Endothelial cell (in vitro differentiated cells): Measurements from ENCODE around the gene C2orf81. TPM values are rescaled to one million over a fixed set of nuclear protein-coding genes. Genes with fewer than 3 reads are reported as not detected.
A peak's percentile ranks its signal among the peaks of the same experiment; 100 is the strongest.

Experiments
- DNase-seq: peaks from one replicate; pipeline ENCODE4 v3.0.0; 2021; ENCODE audit warnings: low spot score
- H3K27ac Mint-ChIP-seq: one replicate; pipeline ENCODE4 v1.8.0; 2021; ENCODE audit warnings: mixed read lengths, inconsistent platforms; ENCODE audit not compliant: unreplicated experiment
- H3K27me3 Mint-ChIP-seq: one replicate; pipeline ENCODE4 v1.8.0; 2021; ENCODE audit warnings: mild to moderate bottlenecking, moderate library complexity, mixed read lengths, inconsistent platforms; ENCODE audit not compliant: unreplicated experiment
- H3K36me3 Mint-ChIP-seq: one replicate; pipeline ENCODE4 v1.8.0; 2021; ENCODE audit warnings: mild to moderate bottlenecking, low read depth, mixed read lengths, inconsistent platforms; ENCODE audit not compliant: unreplicated experiment
- H3K4me1 Mint-ChIP-seq: one replicate; pipeline ENCODE4 v1.8.0; 2021; ENCODE audit warnings: mild to moderate bottlenecking, mixed read lengths, inconsistent platforms; ENCODE audit not compliant: unreplicated experiment
- H3K4me3 Mint-ChIP-seq: one replicate; pipeline ENCODE4 v1.8.0; 2021; ENCODE audit warnings: mild to moderate bottlenecking, mixed read lengths, inconsistent platforms; ENCODE audit not compliant: unreplicated experiment
- H3K9me3 Mint-ChIP-seq: one replicate; pipeline ENCODE4 v1.8.0; 2021; ENCODE audit warnings: mixed read lengths, inconsistent platforms; ENCODE audit not compliant: unreplicated experiment
- CTCF ChIP-seq: fragments of 200-600 bp; sonication (generic); IDR thresholded peaks from one replicate; pipeline ENCODE4 v1.5.0; 2021; ENCODE audit warnings: antibody characterized with exemption; ENCODE audit not compliant: unreplicated experiment
- total RNA-seq: library from RNA; stranded (reverse); fragmentation: NEBNext Ultra II Directional; extraction: Animal tissue kit (Norgen Biotek cat#: 25700); gene quantifications from one replicate; pipeline ENCODE4 v1.2.1, GENCODE V29; 2021; ENCODE audit not compliant: unreplicated experiment

The C2orf81 gene
- total RNA-seq, 1 donor from 2014 or later = 5.0 TPM

GRCh38 chr2:74415762-74416395, 5.5 kb downstream of the C2orf81 start:
- H3K27ac Mint-ChIP-seq = peak overlapping the region; percentile 27
- peaks cover 3% of the 10 kb centered on the region for H3K36me3 Mint-ChIP-seq
- H3K9me3 Mint-ChIP-seq = no peaks in the 10 kb centered on the region
- H3K4me1 Mint-ChIP-seq = peaks cover 17% of the 10 kb centered on the region
- no peak for TF ChIP-seq CTCF
- no peak overlapping the region for H3K4me3 Mint-ChIP-seq
- DNase-seq = no peak
- peaks cover 3% of the 10 kb centered on the region for H3K27me3 Mint-ChIP-seq

- peaks cover 3% of the 10 kb centered on the region for H3K27me3 Mint-ChIP-seq
- H3K4me3 Mint-ChIP-seq = no peak overlapping the region
- H3K4me1 Mint-ChIP-seq = peaks cover 17% of the 10 kb centered on the region
- DNase-seq = peak; percentile 53
- H3K36me3 Mint-ChIP-seq = peaks cover 3% of the 10 kb centered on the region
- H3K9me3 Mint-ChIP-seq = no peaks in the 10 kb centered on the region
- no peak overlapping the region for H3K27ac Mint-ChIP-seq
- no peak for TF ChIP-seq CTCF
Observed at GRCh38 chr2:74414881-74415761, 6.3 kb downstream of the C2orf81 start.

GRCh38 chr2:74414441-74414840, 7.0 kb downstream of the C2orf81 start:
- Mint-ChIP-seq H3K4me3 (no peak overlapping the region), H3K9me3 (no peaks in the 10 kb centered on the region), H3K27me3 (peaks cover 3% of the 10 kb centered on the region), H3K4me1 (peaks cover 17% of the 10 kb centered on the region), H3K27ac (peak overlapping the region; percentile 36), H3K36me3 (peaks cover 3% of the 10 kb centered on the region)
- TF ChIP-seq CTCF = no peak
- no peak for DNase-seq

GRCh38 chr2:74413001-74413698, 8.3 kb downstream of the C2orf81 start:
- peaks cover 3% of the 10 kb centered on the region for H3K36me3 Mint-ChIP-seq
- H3K9me3 Mint-ChIP-seq = no peaks in the 10 kb centered on the region
- H3K27me3 Mint-ChIP-seq = peaks cover 6% of the 10 kb centered on the region
- peak overlapping the region; percentile 76 for H3K4me3 Mint-ChIP-seq
- H3K27ac Mint-ChIP-seq = peak overlapping the region; percentile 81
- no peak for DNase-seq
- no peak for TF ChIP-seq CTCF
- peaks cover 17% of the 10 kb centered on the region for H3K4me1 Mint-ChIP-seq
